ENCODE data around the gene NOP16. TPM values are rescaled to one million over a fixed set of nuclear protein-coding genes. Genes with fewer than 3 reads are reported as not detected.

The NOP16 gene
- total RNA-seq, 2 experiments from 2014 or later, result 52.5 to 57.6 TPM

GRCh38 chr5:176342766-176343458 lies 45.5 kb downstream of the NOP16 start:
- Mint-ChIP-seq H3K9me3 (no peaks in the 10 kb centered on the region), H3K4me1 (ENCODE audit: low read depth) (no peaks in the 10 kb centered on the region), H3K27ac (no peak overlapping the region), H3K4me3 (no peak overlapping the region), H3K27me3 (no peaks in the 10 kb centered on the region), H3K36me3 (peaks cover 10% of the 10 kb centered on the region)
- intact Hi-C loops (cut with micrococcal nuclease), result no loop called here
- DNase-seq, result no peak
- ChIA-PET POLR2A (no interaction called here), CTCF (no interaction called here)

GRCh38 chr5:176342158-176342483 lies 46.3 kb downstream of the NOP16 start:
- DNase-seq, result no peak
- H3K9me3 Mint-ChIP-seq, result no peaks in the 10 kb centered on the region
- ChIA-PET POLR2A (no interaction called here), CTCF (no interaction called here)
- H3K27me3 Mint-ChIP-seq, result no peaks in the 10 kb centered on the region
- H3K36me3 Mint-ChIP-seq, result peaks cover 6% of the 10 kb centered on the region
- no peaks in the 10 kb centered on the region for H3K4me1 Mint-ChIP-seq (ENCODE audit: low read depth)
- no peak overlapping the region for H3K4me3 Mint-ChIP-seq
- H3K27ac Mint-ChIP-seq, result no peak overlapping the region
- intact Hi-C loops (cut with micrococcal nuclease), result no loop called here

- H3K27ac Mint-ChIP-seq, result no peak overlapping the region
Observed at GRCh38 chr5:176341325-176342157, 46.9 kb downstream of the NOP16 start.

GRCh38 chr5:176339304-176339703 lies 49.1 kb downstream of the NOP16 start:
- DNase-seq, result no peak
- Mint-ChIP-seq H3K36me3 (peaks cover 5% of the 10 kb centered on the region), H3K27me3 (no peaks in the 10 kb centered on the region), H3K4me3 (no peak overlapping the region), H3K27ac (no peak overlapping the region), H3K9me3 (no peaks in the 10 kb centered on the region), H3K4me1 (ENCODE audit: low read depth) (no peaks in the 10 kb centered on the region)
- POLR2A ChIA-PET, result no interaction called here
- CTCF ChIA-PET, result no interaction called here
- intact Hi-C loops (cut with micrococcal nuclease), result no loop called here

More at GRCh38 chr5:176341325-176342157, 46.9 kb downstream of the NOP16 start:
- POLR2A ChIA-PET, result no interaction called here
- intact Hi-C loops (cut with micrococcal nuclease), result no loop called here
- no peak overlapping the region for H3K4me3 Mint-ChIP-seq
- H3K4me1 Mint-ChIP-seq (ENCODE audit: low read depth), result no peaks in the 10 kb centered on the region
- H3K9me3 Mint-ChIP-seq, result no peaks in the 10 kb centered on the region
- CTCF ChIA-PET, result no interaction called here
- DNase-seq, result no peak
- peaks cover 9% of the 10 kb centered on the region for H3K36me3 Mint-ChIP-seq
- H3K27me3 Mint-ChIP-seq, result no peaks in the 10 kb centered on the region

GRCh38 chr5:176337913-176338312 lies 50.5 kb downstream of the NOP16 start:
- Mint-ChIP-seq H3K9me3 (peaks cover 6% of the 10 kb centered on the region), H3K4me3 (no peak overlapping the region), H3K4me1 (ENCODE audit: low read depth) (no peaks in the 10 kb centered on the region), H3K27me3 (no peaks in the 10 kb centered on the region), H3K36me3 (peaks cover 12% of the 10 kb centered on the region), H3K27ac (no peak overlapping the region)
- intact Hi-C loops (cut with micrococcal nuclease), result no loop called here
- DNase-seq, result no peak
- ChIA-PET POLR2A (no interaction called here), CTCF (no interaction called here)

GRCh38 chr5:176334031-176334770 lies 54.2 kb downstream of the NOP16 start:
- H3K27ac Mint-ChIP-seq, result no peak overlapping the region
- intact Hi-C loops (cut with micrococcal nuclease), result no loop called here
- ChIA-PET POLR2A (no interaction called here), CTCF (no interaction called here)
- no peak for DNase-seq
- no peaks in the 10 kb centered on the region for H3K4me1 Mint-ChIP-seq (ENCODE audit: low read depth)
- H3K36me3 Mint-ChIP-seq, result peaks cover 15% of the 10 kb centered on the region
- H3K9me3 Mint-ChIP-seq, result peaks cover 6% of the 10 kb centered on the region
- no peaks in the 10 kb centered on the region for H3K27me3 Mint-ChIP-seq
- H3K4me3 Mint-ChIP-seq, result no peak overlapping the region

Small RNAs within 50 kb of the gene (microRNA-seq; reads per million reads assigned to microRNA genes)
- gene MIR1271 (ENCODE audit: borderline microRNAs expressed, borderline number of aligned reads, borderline replicate concordance), result 11.0 reads per million, percentile 34 among the genes with 10 or more reads in this experiment

Other genes starting within 250 kb of the NOP16 start
- gene SIMC1, start 150.2 kb downstream of the NOP16 start, total RNA-seq, result 10 to 100 TPM; 24.4 to 26.8 TPM
- 10 to 100 TPM; 35.3 to 40.3 TPM for gene KIAA1191, start 26.8 kb downstream of the NOP16 start, total RNA-seq
- gene ARL10, start 23.1 kb downstream of the NOP16 start, total RNA-seq, result 10 to 100 TPM in 1 of 2 experiments, 1 to 10 TPM in 1; 9.3 to 12.2 TPM
- gene HIGD2A, start 153 bp upstream of the NOP16 start, total RNA-seq, result 100 to 1,000 TPM; 112 to 119 TPM
- gene CLTB, start 27.9 kb upstream of the NOP16 start, total RNA-seq, result 10 to 100 TPM; 51.5 to 57.0 TPM
- gene FAF2, start 59.8 kb upstream of the NOP16 start, total RNA-seq, result 10 to 100 TPM; 34.4 to 34.6 TPM
- 10 to 100 TPM; 61.9 to 68.1 TPM for gene RNF44, start 148.8 kb upstream of the NOP16 start, total RNA-seq
- gene CDHR2, start 160.7 kb upstream of the NOP16 start, total RNA-seq, result under 1 TPM; 0.36 to 0.38 TPM
- 1 to 10 TPM; 4.5 to 5.3 TPM for gene GPRIN1, start 221.6 kb upstream of the NOP16 start, total RNA-seq
- under 1 TPM in 1 of 2 experiments, not detected in 1; 0.31 TPM for gene SNCB, start 241.9 kb upstream of the NOP16 start, total RNA-seq
- not detected for gene EIF4E1B, start 242.1 kb upstream of the NOP16 start, total RNA-seq